Inflammatory macrophage (primary cell): ENCODE results near the gene CCDC107.

Experiments used
- DNase-seq, 2 donors: peaks; one replicate each; pipeline ENCODE4 v3.0.0-alpha.2; 2020 to 2022

CCDC107 gene

DNA sequence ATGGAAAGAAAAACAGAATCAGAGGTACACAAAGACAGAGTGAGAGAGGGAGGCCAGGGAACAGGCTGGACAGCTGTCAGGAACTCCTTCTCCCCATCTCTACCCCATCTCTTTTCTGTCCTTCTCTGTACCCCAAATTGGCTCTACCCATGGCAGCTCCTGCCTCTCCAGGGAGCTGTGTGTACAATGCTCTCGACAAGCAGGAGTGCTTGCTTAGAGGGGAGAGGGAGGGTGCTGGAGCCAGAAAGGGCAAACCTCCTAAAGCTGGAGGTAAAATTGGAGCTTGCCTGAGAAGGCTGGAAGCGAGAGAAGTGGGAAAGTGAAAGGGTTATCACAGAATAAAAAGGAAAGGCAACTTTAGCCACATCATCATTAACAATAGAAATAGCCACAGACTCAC lies 25.2 kb downstream of the CCDC107 start:
- no peak for DNase-seq

DNA sequence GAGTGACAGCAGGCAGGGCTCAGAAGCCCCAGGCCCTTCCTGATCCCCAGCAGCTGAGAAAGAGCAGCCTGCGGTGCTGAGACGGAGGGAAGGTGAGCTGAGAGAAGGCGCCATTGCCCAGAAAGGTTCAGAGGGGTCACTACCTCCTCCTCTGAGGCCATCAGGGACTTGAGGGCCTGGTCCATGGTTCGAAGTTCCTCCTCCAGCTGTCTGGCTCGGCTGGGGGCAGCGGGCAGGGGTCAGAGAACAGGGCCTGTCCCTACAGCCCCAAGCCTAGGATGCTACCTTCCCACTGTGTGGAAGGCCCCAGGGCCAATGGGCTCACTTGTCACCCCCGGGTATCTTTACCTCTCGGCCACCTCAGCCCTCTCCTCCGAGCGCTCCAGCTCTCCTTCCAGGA lies 26.8 kb downstream of the CCDC107 start:
- DNase-seq, result no peak

DNA sequence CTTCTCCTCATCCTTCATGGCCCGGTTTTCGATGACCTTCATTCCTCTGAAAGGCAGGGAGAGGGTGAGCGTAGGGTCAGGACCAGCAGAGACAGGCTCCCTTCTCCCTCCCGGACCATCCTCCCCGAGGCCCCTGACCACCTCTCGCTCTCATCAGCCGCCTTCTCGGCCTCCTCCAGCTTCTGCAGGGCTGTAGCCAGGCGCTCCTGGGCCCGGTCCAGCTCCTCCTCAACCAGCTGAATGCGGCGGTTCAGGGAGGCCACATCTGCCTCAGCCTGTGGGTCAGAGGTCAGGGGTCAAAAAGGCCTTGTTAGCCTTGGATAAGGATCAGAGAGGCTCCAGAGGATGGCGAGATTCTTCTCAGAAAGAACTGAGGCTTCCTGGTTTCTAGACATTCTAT lies 27.4 kb downstream of the CCDC107 start:
- no peak for DNase-seq

- no peak for DNase-seq
These were observed 28.4 kb downstream of the CCDC107 start for GRCh38 chr9:35686222-35687203.

DNA sequence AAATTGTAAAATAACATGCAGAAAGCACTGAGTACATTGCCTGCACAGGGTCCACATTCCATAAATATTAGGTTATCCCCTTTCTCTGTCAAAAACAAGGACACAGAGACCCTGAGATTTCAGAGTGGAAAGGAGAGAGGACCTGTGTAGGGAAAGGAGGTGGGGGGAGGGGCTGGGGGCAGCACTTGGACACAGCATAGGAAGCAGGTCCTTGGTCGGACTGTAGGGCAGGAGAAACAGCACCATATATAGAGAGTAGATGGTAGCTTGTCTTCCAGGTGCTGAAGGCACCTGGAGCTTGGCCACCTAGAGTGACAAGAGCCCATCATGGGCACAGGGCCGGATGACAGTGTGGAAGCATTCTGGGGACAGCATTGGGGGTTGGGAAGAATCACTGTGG lies 29.2 kb downstream of the CCDC107 start:
- no peak for DNase-seq

DNA sequence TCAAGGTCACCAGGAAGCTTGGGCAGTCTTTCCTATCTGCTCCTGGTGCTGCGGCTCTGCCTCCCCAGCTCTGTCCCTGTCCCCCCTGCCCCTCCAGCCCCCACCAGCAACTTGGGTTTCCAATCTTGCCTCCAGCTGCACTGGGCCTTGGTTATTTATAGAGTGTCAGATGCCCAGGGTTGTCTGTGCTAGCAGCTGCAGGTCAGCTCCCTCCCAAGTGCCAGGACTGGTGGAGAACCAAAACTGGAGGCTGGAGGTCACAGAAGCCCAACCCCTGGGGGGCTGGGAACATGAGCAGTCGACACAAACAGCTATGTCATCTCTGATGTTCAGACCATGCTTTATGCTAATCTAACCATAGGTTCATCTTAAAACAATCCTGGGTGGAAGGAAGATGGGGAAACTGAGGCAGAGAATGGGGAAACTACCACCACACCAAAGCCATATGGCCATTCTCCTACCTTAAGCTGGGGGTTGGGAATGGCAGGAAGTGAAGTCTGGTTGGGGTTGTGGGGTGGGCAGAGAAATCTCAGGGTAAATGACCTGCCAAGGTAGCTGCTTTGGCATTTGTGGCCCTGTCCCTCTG lies 30.0 kb downstream of the CCDC107 start:
- DNase-seq, result no peak

GRCh38 chr9:35688558-35689541 lies 30.8 kb downstream of the CCDC107 start:
- DNase-seq, result peak; percentile 40 to 50

DNA sequence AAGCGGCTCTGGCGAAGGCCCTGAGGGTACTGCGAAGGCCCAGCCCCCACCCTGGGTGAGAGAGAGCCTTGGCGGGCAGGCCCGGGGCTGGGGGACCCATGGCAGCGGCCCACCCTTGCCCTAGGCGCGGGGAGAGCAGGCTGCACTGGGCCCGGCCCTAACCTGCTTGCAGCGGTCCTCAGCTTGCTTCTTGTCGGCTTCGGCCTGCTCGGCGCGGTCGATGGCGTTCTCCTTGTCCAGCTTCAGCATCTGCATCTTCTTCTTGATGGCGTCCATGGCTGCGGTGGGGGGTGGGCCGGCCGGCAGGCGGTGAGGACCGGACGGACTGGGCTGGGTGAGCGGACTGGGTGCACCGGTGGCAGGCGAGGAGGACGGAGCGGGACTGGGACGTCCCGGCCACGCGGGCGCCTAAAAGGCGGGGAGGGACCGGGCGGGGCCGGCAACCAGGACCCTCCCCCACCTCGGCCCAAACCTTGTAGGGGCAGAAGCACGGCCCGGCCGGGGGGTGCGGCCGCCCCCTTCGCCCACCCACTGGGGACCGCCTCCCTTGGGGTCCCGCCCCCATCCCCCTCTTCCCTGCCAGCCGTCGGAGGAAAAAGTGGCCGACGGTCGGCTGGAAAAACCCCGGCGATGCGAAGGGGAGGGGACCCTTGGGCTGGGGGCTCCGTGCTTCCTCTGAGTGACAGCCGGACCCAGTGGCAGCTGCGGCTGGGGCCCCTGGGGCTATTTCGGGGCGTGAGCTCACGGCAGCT lies 31.6 kb downstream of the CCDC107 start, which contains the start of gene TPM2:
TSS of gene TPM2 (minus strand) at position 384 of the 752 bp plus-strand sequence. CDS start at position 276, 108 bp downstream.
- no peak for DNase-seq

GRCh38 chr9:35690294-35690613 lies 32.2 kb downstream of the CCDC107 start:
- no peak for DNase-seq

DNA sequence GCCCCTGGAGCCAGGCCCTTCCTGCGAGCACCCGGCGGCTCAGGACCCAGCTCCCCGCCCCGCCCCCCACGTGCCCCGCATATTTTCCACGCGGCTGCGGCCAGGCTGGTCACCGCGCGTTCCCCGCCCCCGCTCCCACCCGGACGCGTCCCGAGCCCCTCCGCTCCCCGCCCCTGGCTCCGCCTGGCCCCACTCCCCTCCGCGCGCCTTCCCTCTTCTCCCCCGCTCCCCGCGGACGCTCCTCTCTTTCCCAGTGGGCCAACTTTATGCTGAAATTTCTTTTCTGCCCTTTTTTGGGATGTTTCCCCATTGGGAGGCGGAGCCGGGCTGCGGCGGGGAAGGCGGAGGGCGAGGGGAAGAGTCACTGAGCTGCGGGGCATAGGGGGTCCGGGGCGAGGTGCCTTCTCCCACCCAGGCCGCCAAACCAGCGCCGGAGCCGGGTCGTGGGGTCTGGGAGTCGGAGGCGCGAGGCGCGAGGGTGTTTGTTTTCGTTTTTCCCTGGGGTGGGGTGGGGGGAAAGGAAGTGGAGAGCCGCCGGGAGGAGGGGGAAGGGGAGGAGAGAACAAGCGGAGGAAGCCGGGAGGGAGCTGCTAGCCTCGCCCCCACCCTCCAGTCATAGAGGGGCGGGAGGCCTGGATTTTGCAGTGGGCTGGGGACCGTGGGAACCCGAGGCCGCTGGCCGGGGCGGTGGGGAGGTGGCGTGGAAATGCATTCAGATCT lies 32.7 kb downstream of the CCDC107 start:
- peak; percentile 35 to 51 for DNase-seq

- peak; percentile 46 to 60 for DNase-seq
These were observed 33.2 kb downstream of the CCDC107 start for GRCh38 chr9:35691334-35691650.

GRCh38 chr9:35691757-35692301 lies 33.7 kb downstream of the CCDC107 start:
- no peak for DNase-seq

GRCh38 chr9:35695943-35696401 lies 37.9 kb downstream of the CCDC107 start:
- no peak for DNase-seq

DNA sequence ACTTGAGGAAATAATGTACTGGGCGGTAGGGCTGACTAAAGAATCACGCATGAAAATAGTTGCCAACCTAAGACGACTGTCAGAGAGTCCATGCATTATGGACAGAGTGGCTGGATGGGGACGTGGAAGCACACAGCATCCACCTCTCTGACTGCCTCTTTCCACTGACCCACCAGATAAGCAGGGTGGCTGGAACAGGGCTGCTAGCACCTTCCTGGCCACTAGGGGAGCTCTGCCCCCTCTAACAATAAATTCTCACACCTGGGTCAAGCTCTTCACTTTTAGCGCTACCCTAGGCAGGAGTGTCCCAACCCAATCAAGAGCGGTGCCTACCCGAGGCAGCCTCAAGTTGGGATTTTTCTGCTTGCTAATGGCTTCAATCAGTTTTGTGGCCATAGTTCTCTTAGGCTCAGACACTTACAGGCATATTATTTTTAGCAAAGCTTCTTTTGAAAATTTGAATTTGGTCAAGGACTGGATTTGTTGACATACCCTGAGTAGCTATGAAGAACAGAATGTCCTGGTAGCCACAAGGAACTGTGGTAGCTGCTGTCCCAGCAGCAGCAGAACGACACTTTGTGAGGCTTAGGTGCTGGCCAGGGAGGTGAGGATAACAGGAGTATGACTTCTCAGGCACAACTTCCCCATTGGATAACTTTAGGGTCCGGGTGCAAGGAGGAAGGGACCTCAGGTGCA lies 38.6 kb downstream of the CCDC107 start:
- DNase-seq, result peak; percentile 27 to 48

GRCh38 chr9:35697486-35697885 lies 39.4 kb downstream of the CCDC107 start:
- no peak for DNase-seq

GRCh38 chr9:35698231-35698630 lies 40.1 kb downstream of the CCDC107 start:
- DNase-seq, result no peak

DNA sequence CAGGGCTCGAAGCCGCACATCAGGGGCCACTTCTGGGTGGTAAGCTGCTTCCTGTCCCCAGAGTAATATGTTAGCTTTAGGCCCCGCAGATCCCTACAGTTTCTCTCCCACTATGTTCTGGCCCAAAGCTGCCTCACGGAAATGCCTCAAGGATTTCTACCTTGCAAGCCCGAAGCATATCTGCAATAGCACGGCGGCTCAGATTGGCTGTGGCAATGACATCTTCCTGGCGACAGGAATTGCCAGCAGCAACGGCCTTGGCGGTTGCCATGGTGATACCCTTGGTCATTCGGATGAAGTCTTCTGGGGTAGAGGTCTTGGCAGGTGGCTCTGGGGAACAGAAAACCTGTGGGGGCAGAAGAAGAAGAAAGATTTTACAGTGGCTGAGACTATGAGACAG lies 41.9 kb downstream of the CCDC107 start:
- no peak for DNase-seq

- DNase-seq, result no peak
These were observed 42.9 kb downstream of the CCDC107 start for GRCh38 chr9:35700942-35701341.

DNA sequence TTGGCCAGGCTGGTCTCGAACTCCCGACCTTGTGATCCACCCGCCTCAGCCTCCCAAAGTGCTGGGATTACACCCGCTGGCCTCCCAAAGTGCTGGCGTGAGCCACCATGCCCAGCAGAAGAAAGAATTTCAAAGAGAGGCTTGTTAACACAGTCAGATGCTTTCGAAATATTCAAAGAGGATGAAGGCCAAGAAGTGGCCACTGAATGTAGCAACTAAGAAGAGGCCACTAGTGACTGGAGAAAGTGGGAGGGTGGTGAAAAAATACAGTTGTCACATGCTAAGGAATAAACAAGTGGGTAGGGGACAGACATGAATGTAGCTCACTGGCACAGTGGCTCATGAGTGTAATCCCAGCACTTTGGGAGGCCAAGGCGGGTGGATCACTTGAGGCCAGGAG lies 44.6 kb downstream of the CCDC107 start:
- DNase-seq, result peak; percentile 60 to 64

GRCh38 chr9:35703906-35704672 lies 46.0 kb downstream of the CCDC107 start:
- no peak for DNase-seq
